ENCODE measurements around the gene ZNF766.

DNA sequence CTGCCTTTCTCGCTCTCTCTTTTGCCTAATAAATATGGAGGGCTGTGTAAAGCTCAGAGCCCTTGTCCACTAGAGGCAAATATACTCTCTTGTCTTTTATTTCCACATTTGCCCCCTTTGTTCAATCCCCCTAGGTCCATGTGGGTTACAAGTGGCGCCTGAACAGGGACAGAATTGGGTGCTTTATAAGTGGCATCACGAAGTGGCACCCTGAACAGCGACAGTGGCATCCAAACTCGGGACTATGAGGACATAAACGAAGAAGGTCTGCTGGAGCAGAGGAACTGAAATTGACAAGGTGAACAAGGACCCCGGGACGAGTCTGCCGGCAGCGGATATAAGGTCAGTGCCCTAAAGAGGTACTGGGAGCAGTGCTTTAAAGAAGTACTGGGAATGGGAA, 62.4 kb downstream of the ZNF766 start:
- no peak for TF ChIP-seq POLR2A (IDR thresholded peaks at IDR 0.05)
- TF ChIP-seq, protein P1, sequence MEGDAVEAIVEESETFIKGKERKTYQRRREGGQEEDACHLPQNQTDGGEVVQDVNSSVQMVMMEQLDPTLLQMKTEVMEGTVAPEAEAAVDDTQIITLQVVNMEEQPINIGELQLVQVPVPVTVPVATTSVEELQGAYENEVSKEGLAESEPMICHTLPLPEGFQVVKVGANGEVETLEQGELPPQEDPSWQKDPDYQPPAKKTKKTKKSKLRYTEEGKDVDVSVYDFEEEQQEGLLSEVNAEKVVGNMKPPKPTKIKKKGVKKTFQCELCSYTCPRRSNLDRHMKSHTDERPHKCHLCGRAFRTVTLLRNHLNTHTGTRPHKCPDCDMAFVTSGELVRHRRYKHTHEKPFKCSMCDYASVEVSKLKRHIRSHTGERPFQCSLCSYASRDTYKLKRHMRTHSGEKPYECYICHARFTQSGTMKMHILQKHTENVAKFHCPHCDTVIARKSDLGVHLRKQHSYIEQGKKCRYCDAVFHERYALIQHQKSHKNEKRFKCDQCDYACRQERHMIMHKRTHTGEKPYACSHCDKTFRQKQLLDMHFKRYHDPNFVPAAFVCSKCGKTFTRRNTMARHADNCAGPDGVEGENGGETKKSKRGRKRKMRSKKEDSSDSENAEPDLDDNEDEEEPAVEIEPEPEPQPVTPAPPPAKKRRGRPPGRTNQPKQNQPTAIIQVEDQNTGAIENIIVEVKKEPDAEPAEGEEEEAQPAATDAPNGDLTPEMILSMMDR (IDR thresholded peaks at IDR 0.05): no peak
